GM19438 (cell line): ENCODE results near the gene DFFA.
A peak's percentile ranks its signal among the peaks of the same experiment; 100 is the strongest.
"Not testable (repeated sequence)": the region's sequence is repeated elsewhere in the genome, so short reads cannot be mapped to it uniquely, and the experiment has no call there.

Experiments
- ATAC-seq: cut with Tn5 transposase; IDR thresholded peaks from one replicate; pipeline ENCODE4 v1.9.1; 2021; ENCODE audit warnings: low read depth; ENCODE audit not compliant: unreplicated experiment

The DFFA gene

GRCh38 chr1:10432910-10433700 lies 39.2 kb downstream of the DFFA start:
- no peak for ATAC-seq

- no peak for ATAC-seq
Measured at GRCh38 chr1:10431070-10431730, 41.1 kb downstream of the DFFA start.

- ATAC-seq = peak; percentile 62
Measured at GRCh38 chr1:10430216-10431069, 41.9 kb downstream of the DFFA start, which contains the start of gene CENPS. Gene CENPS, plus strand, starts transcription at chr1:10430433. Its CDS starts 85 bp downstream, at chr1:10430518.

- ATAC-seq = peak; percentile 29
Measured at GRCh38 chr1:10429868-10430215, 42.5 kb downstream of the DFFA start.

GRCh38 chr1:10428984-10429383 lies 43.3 kb downstream of the DFFA start:
- no peak for ATAC-seq

- ATAC-seq = not testable (repeated sequence)
Measured at GRCh38 chr1:10426535-10426848, 45.8 kb downstream of the DFFA start.

GRCh38 chr1:10425826-10426534 lies 46.3 kb downstream of the DFFA start:
- not testable (repeated sequence) for ATAC-seq

GRCh38 chr1:10424651-10425050 lies 47.7 kb downstream of the DFFA start:
- ATAC-seq = no peak

DNA sequence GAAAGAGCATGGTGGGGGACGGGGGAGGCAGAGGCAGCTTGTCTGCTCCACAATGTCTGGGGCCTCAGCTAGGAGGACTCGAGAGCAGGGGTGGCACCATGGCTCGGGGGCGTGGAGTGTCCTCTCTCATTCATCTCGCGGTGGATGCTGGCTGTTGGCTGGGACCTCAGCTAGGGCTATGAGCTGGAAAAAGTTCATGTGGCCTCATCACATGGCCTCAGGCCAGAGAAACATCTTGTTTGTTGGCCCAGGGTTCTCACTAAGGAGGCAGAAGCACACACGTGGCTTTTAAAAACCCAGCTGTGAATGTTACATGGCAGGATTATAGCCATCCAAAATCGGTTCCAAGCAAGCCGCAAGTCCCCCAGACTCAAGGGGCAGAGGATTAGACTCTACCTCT lies 48.3 kb downstream of the DFFA start:
- no peak for ATAC-seq

DNA sequence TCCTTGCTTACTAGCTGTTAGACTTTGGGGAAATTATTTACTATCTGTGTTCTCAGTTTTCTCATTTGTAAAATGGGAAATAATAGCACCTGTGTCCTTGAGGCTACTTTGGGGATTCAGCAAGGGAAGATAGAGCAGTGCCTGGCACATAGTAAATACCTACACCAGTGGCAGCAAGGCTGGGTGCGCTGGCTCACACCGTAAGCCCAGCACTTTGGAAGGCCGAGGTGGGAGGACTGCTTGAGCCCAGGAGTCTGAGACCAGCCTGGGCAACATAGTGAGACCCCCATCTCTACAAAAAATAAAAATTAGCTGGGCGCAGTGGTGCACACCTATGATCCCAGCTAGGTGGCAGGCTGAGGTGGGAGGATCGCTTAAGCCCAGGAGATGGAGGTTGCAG lies 50.7 kb downstream of the DFFA start:
- no peak for ATAC-seq

GRCh38 chr1:10419351-10419750 lies 53.0 kb downstream of the DFFA start:
- ATAC-seq = no peak

- ATAC-seq = not testable (repeated sequence)
Measured at GRCh38 chr1:10418741-10419140, 53.6 kb downstream of the DFFA start.

GRCh38 chr1:10415967-10416366 lies 56.4 kb downstream of the DFFA start:
- ATAC-seq = not testable (repeated sequence)

DNA sequence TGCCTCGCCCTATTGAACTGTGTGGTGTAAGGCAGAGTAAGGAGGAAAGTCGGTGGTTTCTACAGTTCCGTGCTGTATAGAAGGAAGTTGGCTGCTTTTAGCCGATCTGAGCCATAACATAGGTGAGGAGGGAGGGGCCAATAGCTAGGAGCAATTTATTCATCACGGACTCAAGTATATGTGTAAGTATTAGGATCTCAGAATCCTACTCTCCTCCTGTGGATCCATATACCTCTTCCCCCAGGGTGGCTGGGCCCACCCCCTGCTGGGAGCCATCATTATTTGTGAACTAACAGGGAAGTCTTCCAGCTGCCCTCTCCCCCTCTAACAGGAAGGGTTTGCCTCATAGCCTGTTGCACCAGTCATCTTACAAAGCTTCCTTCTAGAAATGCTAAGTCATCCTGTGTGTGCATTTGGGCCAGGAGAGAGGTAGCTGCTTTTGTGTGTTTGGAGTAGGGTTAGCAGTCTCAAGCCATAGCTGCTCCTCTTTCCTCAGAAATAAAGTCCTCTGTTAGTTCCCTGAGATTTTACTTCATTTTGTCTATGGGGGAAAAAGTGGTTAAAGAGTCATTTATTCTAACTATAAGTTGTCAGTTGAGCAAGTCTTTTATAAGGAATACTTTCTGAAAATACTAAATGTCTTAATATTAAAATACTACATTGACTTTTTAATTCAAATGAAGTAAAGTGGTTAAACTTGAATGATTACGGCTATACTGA lies 57.0 kb downstream of the DFFA start:
- ATAC-seq = no peak

DNA sequence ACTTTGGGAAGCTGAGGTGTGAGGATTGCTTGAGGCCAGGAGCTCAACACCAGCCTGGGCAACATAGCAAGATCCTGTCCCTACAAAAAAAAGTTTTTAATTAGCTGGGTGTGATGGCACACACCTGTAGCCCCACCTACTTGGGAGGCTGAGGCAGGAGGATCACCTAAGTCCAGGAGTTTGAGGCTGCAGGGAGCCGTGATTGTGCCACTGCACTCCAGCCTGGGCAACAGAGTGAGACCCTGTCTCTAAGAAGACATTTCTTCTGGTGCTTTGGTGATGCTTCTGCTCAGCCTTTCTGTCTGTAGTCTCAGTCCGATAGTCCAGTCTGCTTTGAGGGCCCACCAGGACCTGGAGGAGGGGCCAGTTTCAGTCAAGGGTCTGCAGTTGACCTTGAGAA lies 65.1 kb downstream of the DFFA start:
- ATAC-seq = no peak
